Stimulated activated CD8-positive, alpha-beta memory T cell treated with anti-CD3 and anti-CD28 coated beads, Interleukin-4, amount 100 ng/mL, for 24 hours (primary cell): ENCODE measurements around the gene RIMKLA.

Experiments
- DNase-seq: peaks from one replicate; pipeline ENCODE4 v3.0.0-alpha.2; 2020; ENCODE audit warnings: low read depth

RIMKLA gene

DNA sequence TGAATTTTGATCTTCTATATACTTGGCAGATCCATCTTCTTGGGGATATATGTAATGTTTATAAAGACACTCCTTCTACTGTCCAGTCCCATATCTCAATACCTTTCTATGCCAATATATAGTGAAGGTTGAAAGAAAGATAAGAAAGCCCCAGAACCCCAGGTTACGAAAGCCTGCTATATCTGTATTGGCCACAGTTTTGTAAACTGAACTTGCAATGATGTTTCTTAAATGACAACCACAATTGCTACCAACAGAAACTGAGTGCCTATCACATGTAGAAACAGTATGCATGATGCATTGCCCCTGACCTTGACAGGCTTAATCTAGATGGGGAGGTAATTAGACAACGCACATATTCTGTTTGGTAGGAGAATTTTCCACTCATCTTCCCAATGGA is 7.8 kb upstream of the RIMKLA start:
- DNase-seq: no peak

DNA sequence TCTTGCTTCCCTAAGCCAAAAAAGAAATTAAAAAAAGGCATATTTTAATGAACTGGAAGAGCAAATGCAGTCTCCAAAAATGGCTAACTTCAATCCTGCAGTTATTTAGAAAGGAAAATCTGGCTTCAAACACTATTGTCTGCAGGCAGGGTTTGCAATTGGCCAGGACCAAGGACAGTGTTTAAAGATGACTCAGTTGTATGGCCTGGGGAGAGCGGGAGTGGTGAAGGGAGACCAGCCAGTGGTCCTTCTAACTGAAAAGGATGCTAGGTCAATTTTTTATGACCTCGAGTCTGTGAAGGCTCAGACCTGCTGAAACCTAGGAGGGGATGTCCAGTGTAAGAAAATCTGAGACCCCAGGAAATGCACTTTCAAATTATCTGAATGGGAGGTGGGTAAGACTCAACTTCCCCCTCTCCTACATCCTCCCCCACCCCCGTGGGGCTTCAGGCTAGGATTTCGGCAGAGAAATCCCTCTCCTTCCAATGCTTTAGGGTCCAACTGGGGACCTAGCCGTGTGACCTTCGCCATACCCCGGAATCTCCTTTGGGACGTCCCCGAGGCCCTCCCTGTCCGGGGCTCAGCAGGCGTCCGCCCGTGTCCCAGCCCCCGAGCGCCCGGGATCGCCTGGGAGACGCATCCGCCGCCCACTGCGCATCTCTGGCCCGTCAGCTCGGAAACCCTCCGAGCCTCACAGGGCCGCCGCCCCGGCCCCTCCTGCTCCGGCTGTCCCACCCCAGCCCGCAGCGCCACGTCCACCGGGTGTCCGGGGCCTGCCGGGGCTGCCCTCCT is 602 bp upstream of the RIMKLA start:
- no peak for DNase-seq

DNA sequence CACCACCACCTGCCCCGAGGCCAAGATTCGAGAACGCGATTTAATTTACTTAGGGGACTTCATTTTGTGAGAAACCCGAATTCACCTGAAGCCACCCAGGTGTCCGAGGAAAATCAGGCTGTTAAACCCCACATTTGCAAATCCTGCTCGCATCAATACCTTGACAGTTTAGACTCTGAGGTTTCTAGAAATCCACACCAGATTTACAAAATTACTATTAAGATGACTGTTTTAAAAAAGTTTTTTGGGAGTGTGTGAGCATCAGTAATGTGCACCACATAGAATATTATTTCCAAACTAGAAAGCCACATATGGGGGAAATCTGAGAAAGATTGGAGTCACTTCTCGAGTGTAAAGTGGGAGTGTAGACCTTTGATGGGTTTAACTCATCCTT is 685 bp downstream of the RIMKLA start:
- DNase-seq: no peak

DNA sequence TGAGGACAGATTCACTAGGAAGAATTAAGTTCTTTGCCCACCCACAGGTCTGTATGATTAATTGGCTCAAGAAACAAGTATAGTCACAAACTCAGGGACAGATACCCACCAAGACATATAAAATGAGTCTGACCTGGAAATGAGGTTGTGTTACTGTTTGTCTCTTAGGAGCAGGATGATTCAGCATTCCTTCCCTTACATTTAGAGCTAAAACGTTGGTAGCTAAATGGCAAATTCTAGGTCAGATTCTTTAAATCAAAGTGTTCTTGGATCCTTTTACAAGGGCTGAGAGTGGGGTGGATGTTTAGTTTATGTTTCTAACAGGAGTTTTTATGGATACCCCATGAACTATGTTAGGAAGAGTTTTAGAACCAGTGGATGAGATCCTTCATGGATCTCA is 4.7 kb downstream of the RIMKLA start:
- no peak for DNase-seq

DNA sequence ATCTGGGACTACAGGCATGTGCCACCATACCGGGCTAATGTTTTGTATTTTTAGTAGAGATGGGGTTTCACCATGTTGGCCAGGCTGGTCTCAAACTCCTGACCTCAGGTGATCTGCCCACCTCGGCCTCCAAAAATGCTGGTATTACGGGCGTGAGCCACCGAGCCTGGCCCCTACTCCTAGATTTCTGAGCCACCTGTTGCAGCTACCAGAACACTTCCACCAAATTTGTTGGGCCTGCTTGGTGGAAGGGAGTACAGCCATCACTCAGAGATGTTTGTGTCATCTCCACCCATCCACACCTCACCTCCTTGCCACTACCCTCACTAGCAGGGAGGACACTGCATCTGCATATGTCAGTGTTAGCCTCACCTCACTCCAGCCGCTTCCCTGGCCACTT is 5.5 kb downstream of the RIMKLA start:
- DNase-seq: no peak

DNA sequence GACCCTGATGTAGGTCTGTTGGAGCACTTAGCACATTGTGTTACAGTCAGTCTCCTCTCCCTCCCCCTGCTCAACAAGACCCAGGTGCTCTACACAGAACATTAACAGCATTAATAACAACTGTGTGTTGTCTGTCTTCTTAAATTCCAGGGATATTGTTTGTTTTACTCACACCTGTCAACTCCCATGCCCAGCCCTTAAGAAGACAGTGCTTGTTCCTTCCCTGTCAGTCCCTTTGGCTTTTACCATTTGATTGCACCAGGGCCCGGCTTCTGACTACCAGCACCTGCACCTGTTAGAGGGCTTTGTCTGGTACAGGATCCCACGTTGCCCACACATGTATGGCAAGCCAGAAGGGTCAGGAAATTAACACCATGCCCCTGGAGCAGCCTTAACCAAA is 11.7 kb downstream of the RIMKLA start:
- no peak for DNase-seq

DNA sequence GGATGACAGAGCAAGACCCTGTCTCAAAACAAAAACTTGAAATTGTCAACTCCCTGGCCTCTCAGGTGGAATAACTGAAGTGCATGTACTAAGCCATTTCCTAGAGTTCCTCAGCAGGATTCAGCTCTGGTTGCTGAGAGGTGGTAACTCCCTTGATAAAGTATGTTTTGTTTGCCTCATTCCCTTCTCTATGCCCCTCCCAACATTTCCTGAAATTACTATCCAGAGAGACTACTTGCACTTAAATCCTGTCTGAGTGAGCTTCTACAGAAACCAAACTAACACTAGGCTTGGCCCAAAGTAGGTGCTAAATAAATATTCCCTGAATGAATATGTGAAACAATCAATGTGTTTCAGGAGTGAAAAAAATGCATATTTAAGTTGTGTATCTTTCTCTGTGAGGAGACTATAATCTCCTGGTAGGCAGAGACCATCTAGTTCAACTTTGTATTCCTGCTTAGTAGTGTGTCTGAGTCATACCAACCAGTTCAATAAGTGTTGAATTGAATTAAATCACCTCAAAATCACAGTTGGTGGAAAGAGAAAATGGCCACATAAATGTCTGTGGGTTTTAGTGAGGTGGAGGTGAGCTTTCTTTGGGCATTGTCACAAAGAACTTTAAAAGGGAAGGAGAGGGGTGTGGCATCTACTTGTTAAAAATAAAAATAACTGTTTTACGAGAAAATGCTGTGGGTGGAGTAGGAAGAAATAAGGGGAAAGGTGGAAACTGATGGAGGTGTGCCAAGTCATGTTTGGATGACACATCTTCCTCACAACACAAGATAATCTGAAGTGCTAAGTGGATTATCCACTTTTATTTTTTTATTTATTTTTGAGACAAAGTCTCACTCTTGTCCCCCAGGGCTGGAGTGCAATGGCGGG is 12.6 kb downstream of the RIMKLA start:
- no peak for DNase-seq

DNA sequence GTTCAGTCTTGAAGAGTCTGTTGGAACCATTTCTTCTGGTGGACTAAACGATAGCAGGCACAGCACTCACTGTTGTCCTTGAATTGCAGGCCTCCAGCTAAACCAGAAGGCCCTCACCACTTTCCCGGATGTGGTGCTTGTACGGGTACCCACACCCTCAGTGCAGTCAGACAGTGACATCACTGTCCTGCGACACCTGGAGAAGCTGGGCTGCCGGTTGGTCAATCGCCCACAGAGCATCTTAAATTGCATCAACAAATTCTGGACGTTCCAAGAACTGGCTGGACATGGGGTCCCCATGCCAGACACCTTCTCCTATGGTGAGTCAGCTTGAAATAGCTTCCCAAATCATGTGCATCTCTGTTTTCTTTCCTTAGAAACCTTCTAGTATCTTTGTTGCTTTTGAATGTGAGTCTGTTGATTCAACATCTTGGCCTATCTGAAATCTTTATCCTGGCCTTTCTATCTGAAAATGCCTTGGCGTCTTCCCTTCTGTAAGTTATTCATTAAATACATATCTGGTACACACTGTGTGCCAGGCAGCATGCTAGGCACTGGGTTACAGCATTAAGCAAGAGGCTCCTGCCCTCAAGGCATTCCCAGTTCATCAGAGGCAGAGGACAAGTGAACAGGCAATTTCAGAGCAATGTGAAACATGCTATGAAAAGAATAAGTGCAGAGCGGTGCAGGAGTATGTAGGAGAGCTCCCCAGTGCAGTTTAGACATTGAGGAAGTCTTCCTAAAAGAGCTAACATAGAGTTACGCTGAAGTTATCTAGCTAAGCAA is 18.9 kb downstream of the RIMKLA start:
- no peak for DNase-seq

DNA sequence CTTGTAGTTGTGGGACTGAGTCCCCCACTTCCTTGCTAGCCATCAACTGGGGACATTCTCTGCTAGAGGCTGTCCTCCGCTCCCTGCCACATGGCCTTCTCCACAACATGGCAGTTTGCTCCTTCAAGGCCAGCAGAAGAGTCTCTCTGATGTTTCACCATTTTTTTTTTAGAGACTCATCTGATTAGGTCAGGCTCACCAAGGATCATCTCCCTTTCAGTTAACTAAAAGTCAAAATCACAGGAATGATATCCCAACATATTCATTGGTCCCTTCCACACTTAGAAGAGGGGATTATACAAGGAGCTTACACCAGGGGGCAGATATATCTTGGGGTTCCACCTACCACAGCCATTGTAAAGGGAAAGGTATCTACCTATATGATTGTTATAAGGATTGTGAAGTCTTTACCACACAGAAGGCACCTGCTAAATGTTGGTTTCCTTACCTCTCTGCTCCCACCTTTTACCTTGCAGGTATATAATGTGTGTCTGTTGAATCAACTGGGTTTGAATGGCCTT is 23.3 kb downstream of the RIMKLA start:
- DNase-seq: no peak

DNA sequence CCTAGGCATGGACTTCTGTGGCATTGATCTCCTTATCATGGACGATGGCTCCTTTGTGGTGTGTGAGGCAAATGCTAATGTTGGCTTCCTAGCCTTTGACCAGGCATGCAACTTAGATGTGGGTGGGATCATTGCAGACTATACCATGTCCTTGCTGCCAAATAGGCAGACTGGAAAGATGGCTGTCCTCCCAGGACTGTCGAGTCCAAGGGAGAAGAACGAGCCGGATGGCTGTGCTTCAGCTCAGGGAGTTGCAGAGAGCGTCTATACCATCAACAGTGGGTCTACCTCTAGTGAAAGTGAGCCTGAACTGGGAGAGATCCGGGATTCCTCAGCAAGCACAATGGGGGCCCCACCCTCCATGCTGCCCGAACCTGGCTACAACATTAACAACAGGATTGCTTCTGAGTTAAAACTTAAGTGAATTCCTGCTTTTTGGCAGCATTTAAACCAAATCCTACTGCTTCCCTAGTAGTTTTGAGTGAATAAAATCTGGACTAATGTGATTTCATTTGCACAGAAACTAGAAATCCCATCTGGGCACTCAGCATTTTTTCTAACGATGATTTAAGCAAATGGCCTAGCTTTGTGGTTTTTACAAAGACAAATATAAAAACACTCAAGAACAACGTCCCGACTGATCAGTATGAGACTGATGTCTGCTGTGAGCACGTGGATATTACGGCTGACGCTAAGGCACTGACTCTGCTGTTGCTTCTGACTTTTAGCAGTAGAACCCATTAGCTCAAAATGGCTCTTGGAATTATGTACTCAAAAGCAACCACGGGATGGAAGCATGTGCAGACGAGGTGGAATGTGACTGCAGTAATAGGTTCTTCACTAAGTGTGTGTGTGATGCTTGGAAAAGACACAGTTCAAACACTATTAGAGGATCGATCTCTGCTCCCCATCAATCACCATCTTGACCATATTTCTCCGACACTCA is 34.2 kb downstream of the RIMKLA start:
- DNase-seq: no peak

DNA sequence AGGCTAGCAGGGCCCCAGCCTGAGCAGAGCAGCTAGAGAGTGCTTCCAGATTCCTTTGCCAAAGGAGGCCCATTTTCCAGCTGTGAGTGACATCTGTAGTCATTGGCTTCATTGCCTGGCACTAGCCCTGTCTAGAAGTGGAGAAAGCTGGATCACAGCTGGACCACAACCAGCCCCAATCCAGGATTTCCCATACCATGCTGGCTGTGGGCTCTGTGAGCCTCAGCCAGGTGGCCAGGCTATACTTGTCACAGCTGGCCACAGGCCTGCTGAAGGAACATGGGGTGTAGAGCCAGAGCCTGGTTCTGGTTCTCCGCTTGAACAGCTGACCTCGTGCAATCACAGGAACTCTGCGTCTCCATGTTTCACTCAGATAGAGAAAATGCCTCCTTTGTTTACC is 36.6 kb downstream of the RIMKLA start:
- DNase-seq: no peak

DNA sequence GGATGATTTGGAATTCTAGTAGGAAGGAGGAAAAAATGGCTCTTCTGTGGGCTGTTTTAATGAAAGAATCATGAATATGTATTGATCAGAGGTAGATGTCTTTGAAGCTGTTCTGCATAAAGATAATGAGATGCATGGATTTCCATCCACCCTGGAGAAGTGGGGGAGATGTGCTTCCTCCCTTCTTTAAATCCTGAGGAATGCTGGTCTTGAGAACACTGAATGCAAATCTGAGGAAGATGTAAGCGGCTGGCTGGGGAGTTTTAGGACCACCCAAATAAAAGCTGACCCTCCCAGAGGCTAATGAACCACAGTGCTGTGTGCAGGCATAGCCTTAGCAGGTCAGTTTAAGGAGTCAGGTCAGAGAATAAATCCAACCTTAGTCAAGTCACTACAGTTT is 37.9 kb downstream of the RIMKLA start:
- no peak for DNase-seq

DNA sequence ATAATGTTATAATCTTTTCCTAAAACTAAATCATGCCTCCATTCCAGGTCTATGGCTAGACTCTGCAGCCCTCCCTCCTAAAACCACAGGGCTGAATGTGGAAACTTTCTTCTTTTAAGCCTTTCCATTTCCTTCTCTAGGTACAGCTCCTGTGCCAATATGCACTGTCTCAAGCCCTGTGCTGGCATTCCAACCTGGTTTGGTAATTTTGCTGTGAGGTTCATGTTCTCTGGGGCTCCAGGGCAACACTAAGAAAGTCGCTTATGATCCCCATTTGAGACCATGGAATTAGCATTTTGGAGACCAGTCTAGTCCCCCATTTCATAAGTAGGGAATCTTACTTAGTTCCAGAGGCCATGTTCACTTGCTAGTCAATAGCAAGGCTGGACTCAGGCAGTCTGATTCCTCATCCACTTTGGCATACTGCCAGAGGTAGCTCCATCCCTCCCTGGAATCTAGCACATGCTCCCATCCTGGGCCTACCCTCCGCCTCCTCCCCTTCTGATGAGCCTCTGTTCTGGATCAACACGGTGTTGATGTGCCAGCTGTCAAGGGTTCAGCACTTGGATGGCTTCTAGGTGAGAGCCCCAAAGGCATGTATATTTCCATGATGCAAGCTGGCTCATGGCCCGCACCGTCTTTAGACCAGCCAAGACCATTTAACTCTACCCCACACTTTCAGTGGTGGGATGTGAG is 38.7 kb downstream of the RIMKLA start:
- DNase-seq: no peak

DNA sequence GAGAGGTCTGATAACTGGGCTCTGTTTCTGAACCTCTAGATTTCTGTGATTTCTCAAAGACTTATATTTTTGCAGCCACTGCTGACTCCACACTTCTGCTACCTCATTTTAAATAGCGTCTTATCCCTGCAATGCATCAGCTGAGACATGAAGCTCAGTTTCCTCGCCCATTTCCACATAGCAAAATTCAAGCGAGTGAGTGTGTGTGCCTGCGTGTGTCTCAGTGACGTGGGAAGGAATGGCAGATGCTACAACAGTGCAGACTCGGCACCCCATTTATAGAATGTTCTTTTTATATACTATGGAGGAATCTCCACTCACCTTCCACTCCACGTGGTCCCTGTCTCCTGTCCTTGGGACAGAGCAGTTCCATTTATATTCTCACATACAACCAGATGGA is 39.5 kb downstream of the RIMKLA start:
- DNase-seq: no peak

DNA sequence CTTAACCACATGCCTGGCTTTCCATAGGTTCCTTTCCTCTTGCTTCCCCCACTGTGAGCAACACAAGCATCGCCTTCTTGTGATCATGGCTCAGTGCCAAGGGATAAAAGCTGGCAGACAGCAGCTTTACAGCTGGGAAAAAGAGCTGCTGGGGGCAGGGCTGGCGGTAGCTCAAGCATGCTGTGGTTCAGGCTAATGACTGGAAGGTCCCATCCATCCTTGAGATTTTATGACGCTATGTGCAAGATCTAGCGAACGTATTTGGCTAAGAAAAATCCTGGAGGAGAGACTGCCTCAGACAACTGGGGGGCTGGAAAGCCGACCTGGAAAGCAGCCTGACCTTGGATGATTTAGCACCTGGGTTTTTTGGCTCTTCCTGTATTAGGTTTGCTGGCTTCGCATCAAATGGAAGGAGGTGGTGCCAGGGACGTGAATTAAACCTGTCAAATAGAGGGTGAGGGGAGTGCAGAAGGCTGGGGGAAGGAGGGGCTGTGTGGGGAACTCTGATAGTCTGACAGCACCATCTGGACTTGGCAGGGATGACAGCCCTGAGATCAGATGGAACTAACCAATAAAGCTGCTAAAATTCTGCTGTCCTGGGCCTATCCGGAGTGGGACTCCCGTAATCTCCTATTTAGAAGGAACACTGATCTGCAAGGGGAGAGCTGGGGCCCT is 40.5 kb downstream of the RIMKLA start:
- no peak for DNase-seq

DNA sequence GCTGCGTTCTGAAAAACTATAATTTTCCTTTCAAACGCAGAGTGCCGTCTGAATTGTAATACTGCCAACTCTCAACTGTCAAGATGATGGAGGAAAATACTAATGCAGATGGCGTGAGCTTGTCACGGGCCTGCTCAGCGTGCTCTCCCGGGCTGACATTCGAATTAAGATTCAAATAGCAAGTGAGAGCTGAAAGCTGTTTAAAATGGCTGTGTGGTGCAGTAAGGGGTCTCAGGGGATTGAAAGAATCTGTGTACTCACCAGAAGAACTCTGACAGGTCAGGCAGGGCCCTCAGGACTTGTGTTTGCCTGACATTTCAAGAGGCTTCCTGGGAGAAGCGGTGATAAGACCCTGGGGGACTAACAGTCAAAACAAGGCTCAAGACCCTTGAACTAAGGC is 42.1 kb downstream of the RIMKLA start:
- DNase-seq: no peak

DNA sequence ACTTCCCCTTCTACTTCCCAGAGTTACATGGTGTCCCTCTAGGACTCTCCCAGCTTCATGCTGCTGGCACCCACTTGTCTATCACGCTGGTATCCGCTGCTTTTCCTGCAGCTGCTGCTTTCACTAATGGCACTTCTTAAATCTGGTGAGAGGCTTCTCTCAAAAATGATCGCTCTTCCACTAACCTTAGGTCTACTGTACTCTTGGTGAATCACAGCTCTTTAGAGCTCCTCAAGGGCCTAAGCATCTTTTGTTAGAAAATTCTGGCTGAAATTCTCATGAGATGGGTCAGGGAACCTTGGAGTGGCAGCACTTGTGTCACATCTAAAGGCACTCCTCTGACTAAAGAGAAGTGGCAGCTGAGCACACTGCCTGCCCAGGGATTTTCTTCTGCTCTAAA is 43.1 kb downstream of the RIMKLA start:
- DNase-seq: no peak

DNA sequence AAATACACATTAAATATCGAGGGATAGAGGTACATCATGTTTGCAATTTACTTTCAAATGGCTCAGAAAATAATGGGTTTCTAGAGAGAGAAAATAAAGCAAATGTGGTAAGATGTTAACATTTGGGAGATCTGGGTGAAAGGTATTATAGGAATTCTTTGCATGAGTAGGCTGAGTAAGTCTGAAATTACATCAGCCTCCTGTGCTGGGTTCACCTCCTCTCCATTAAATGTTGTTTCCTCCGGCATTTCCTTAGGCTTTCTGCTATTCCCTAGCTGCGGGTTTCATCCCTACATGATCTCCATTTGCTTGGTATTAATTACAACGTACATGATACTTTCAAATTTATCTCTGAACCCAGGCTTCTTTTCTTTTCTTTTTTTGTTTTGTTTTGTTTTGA is 43.6 kb downstream of the RIMKLA start:
- DNase-seq: no peak

DNA sequence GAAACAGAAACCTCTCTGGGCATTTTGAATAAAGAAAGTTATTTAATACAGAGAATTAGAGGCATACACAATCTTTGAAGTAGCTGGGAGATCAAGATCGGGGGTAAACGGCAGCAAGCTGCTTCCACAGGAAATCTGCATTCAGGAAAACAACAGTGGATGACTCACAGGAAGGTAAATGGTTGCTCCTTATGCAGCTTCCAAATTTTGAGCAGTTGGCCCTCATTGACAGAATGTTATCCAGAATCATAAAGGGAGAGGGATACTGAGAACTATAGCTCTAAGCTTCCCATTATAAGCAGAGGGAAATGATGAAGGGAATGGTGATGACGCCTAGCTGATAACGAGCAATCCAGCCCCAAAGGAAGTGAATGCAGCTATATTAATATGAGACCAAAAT is 46.6 kb downstream of the RIMKLA start:
- no peak for DNase-seq

DNA sequence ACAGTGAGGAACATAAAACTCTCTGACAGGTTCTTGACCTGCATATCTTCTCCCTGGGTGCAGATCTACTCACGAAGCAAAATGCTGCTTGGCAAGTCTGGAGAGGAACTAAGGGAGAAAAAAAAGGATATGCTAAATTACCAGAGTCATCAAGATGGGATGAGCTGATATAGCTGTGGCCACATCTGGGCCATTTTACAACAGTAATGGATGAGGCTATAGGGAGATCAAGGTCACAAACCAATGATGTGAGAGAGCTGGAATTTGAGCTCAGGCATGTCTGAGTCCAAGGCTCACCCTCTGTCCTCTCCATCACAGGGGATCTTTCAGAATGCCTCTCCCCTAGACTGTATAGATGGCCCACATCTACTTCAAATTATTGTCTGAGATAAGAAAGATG is 49.0 kb downstream of the RIMKLA start:
- DNase-seq: no peak
